Small intestine (tissue), 7 donors: ENCODE measurements around the gene TEX101. TPM values are rescaled to one million over a fixed set of nuclear protein-coding genes. Genes with fewer than 3 reads are reported as not detected.

Experiments
- DNase-seq, 2 donors: peaks; one replicate each; pipeline versions ENCODE4 v3.0.0 to v3.0.0-alpha.2; 2013
- FAIRE-seq: peaks from 2 replicates; lab custom pipeline; 2012; peaks lifted over from hg19 to GRCh38; lab: Jason Lieb, UNC
- H3K27ac ChIP-seq, 3 donors: one replicate each; pipeline ENCODE4 v1.5.1; 2013; ENCODE audit warnings: low read length in 2 of 3, mild to moderate bottlenecking in 2 of 3, control low read depth in 1 of 3, inconsistent platforms in 1 of 3, low read depth in 1 of 3, moderate library complexity in 1 of 3
- H3K27me3 ChIP-seq, 3 donors: one replicate each; pipeline ENCODE4 v1.6.1; 2013; ENCODE audit warnings: low read length in 3 of 3, inconsistent platforms in 1 of 3; ENCODE audit not compliant: control insufficient read depth in 3 of 3, insufficient read depth in 3 of 3
- H3K36me3 ChIP-seq, 3 donors: one replicate each; pipeline ENCODE4 v1.6.1; 2013; ENCODE audit warnings: low read length in 3 of 3, inconsistent platforms in 1 of 3, low read depth in 1 of 3, mild to moderate bottlenecking in 1 of 3, moderate library complexity in 1 of 3; ENCODE audit not compliant: control insufficient read depth in 3 of 3, insufficient read depth in 2 of 3
- H3K4me1 ChIP-seq, 3 donors: one replicate each; pipeline ENCODE4 v1.6.1; 2013; ENCODE audit warnings: low read length in 2 of 3, inconsistent platforms in 1 of 3, low read depth in 1 of 3, mild to moderate bottlenecking in 1 of 3, moderate library complexity in 1 of 3; ENCODE audit not compliant: control insufficient read depth in 3 of 3, insufficient read depth in 2 of 3
- H3K4me3 ChIP-seq, 3 donors: one replicate each; pipeline ENCODE4 v1.5.1; 2013; ENCODE audit warnings: low read length in 3 of 3, control low read depth in 1 of 3, inconsistent platforms in 1 of 3, low read depth in 1 of 3, mild to moderate bottlenecking in 1 of 3, moderate library complexity in 1 of 3
- H3K9me3 ChIP-seq, 2 donors: one replicate each; pipeline ENCODE4 v1.6.1; 2013; ENCODE audit warnings: low read depth in 1 of 2, low read length in 1 of 2; ENCODE audit not compliant: control insufficient read depth in 2 of 2, insufficient read depth in 1 of 2
- WGBS, 3 donors: extraction: QIAGEN DNeasy Blood & Tissue Kit; methylation state at CpG; one replicate each; pipeline ENCODE4 v1.1.7; 2013; 5-methylcytosine and 5-hydroxymethylcytosine counted together
- polyA plus RNA-seq, 4 donors: library from polyadenylated mRNA; stranded (reverse) in 3 of 4; unstranded in 1 of 4; fragments of 200-250 nt in 3 of 4; fragments of 120-200 nt in 1 of 4; gene quantifications; one replicate each; pipeline versions ENCODE4 v1.2.1 to v1.2.3, GENCODE V29; 2013
- donor health status: healthy with polysubstance abuse.
- donor health status: control.
- donor health status: control.
- donor health status: Bipolar disorder and iron deficiency.
- donor health status: healthy.

The TEX101 gene
- polyA plus RNA-seq, 4 donors: not detected

DNA sequence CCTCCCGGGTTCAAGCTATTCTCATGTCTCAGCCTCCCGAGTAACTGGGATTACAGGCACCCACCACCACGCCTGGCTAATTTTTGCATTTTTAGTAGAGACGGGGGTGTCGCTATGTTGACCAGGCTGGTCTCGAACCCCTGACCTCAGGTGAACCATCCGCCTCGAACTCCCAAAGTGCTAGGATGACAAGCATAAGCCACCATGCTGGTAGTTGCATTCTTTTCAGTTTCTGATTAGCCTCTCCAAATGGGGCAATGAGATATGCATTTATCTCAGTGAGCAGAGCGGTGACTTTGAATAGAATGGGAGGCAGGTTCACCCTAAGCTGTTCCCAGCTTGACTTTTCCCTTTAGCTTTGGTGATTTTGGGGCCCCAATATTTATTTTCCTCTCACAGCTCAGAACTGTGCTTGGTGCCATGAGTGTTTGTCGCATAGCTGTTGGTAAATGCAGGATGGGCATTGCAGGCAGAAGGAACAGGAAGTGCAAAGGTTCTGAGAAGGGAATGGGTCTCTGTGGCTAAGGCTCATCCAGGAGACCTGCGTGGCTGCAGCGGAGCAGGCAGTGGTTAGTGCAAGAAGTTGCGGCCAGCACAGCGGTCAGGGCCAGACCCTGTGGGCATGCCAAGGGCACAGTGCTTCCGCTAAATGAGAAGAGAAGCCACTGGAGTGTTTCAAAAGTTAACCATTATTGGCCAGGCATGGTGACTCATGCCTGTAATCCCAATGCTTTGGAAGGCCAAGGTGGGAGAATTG, 30.0 kb downstream of the TEX101 start:
- Histone ChIP-seq H3K9me3 (no peaks in the 10 kb centered on the region), H3K27ac (no peak overlapping the region), H3K4me1 (no peaks in the 10 kb centered on the region), H3K27me3 (no peaks in the 10 kb centered on the region), H3K4me3 (no peak overlapping the region), H3K36me3 (no peaks in the 10 kb centered on the region)
- DNase-seq (no peak), FAIRE-seq (no peak)
- 88 to 91% (median 89%) methylated on average over 15 of the region's 15 CpGs for WGBS, 3 donors

GRCh38 chr19:43445426-43445825, 30.7 kb downstream of the TEX101 start:
- Histone ChIP-seq H3K4me1 (no peaks in the 10 kb centered on the region), H3K36me3 (no peaks in the 10 kb centered on the region), H3K9me3 (no peaks in the 10 kb centered on the region), H3K27ac (no peak overlapping the region), H3K27me3 (no peaks in the 10 kb centered on the region), H3K4me3 (no peak overlapping the region)
- DNase-seq (no peak), FAIRE-seq (no peak)
- WGBS, 3 donors: 90 to 98% (median 93%) methylated on average over 2 of the region's 2 CpGs

- Histone ChIP-seq H3K4me3 (no peak overlapping the region), H3K4me1 (no peaks in the 10 kb centered on the region), H3K36me3 (no peaks in the 10 kb centered on the region), H3K9me3 (no peaks in the 10 kb centered on the region), H3K27ac (no peak overlapping the region), H3K27me3 (no peaks in the 10 kb centered on the region)
- peak; percentile 81 to 85 for DNase-seq
- FAIRE-seq: no peak
- 30 to 31% (median 30%) methylated on average over 14 of the region's 14 CpGs for WGBS, 3 donors
Observed at GRCh38 chr19:43446746-43447489, 32.2 kb downstream of the TEX101 start.

DNA sequence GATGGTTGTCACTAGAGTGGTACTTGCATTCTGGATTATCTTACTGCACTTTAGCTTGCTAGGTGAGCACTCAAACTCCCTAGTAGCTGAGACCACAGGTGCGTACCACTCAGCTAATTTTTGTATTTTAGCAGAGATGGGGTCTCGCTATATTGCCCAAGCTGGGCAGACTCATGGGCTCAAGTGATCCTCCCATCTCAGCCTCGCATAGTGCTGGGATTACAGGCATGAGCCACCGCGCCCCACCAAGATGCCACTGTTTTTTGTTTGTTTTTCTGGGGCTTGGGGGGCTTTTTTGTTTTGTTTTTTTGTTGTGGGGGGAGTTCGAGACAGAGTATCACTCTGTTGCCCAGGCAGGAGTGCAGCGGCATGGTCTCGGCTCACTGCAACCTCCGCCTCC, 33.0 kb downstream of the TEX101 start:
- Histone ChIP-seq H3K27ac (no peak overlapping the region), H3K36me3 (no peaks in the 10 kb centered on the region), H3K4me1 (no peaks in the 10 kb centered on the region), H3K27me3 (no peaks in the 10 kb centered on the region), H3K9me3 (peaks cover 0 to 2% of the 10 kb centered on the region in 2 donors), H3K4me3 (no peak overlapping the region)
- FAIRE-seq (no peak), DNase-seq (no peak)
- WGBS, 3 donors: 94 to 96% (median 94%) methylated on average over 9 of the region's 9 CpGs

DNA sequence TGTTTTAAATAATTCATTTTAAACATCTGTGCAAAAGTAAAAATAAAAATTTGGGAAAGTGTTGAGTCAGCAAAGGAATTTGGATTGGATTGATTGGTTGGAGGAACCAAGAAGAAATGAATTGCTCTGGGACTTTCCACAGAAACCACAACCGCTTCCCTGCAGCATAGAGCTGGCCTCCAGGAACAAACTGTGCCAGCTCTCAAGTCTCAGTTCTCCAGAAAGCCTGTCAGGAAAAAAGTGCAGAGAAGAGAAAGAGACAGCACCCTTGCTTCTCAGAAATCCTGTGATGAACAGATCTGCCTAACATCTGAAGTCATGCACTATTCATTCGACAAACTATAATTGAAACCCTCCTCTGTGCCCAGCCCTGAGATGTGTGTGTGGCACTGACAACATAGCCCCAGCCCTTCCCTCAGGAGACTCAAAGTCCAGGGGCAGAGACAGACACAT, 35.9 kb downstream of the TEX101 start:
- 64 to 77% (median 68%) methylated on average over 2 of the region's 2 CpGs for WGBS, 3 donors
- DNase-seq (no peak), FAIRE-seq (no peak)
- Histone ChIP-seq H3K9me3 (peaks cover 0 to 3% of the 10 kb centered on the region in 2 donors), H3K27ac (peak overlapping the region in 1 of 3 donors; percentile 5), H3K36me3 (no peaks in the 10 kb centered on the region), H3K4me3 (no peak overlapping the region), H3K27me3 (peaks cover 0 to 3% (median 0%) of the 10 kb centered on the region in 3 donors), H3K4me1 (no peaks in the 10 kb centered on the region)

- WGBS, 3 donors: 64 to 71% (median 70%) methylated on average over 3 of the region's 3 CpGs
Observed at GRCh38 chr19:43452582-43452981, 37.9 kb downstream of the TEX101 start.

GRCh38 chr19:43454031-43454430, 39.3 kb downstream of the TEX101 start:
- 65 to 80% (median 65%) methylated on average over 2 of the region's 2 CpGs for WGBS, 3 donors
- Histone ChIP-seq H3K27me3 (peaks cover 0 to 3% (median 0%) of the 10 kb centered on the region in 3 donors), H3K9me3 (peaks cover 0 to 3% of the 10 kb centered on the region in 2 donors), H3K4me3 (no peak overlapping the region), H3K36me3 (no peaks in the 10 kb centered on the region), H3K4me1 (no peaks in the 10 kb centered on the region), H3K27ac (no peak overlapping the region)
- no peak for FAIRE-seq
- DNase-seq: no peak

More at GRCh38 chr19:43452582-43452981, 37.9 kb downstream of the TEX101 start:
- H3K4me3 ChIP-seq: no peak overlapping the region
- peaks cover 0 to 3% (median 0%) of the 10 kb centered on the region in 3 donors for H3K27me3 ChIP-seq
- no peak for FAIRE-seq
- DNase-seq: no peak
- H3K27ac ChIP-seq: no peak overlapping the region
- H3K9me3 ChIP-seq: peaks cover 0 to 3% of the 10 kb centered on the region in 2 donors
- H3K4me1 ChIP-seq: no peaks in the 10 kb centered on the region
- H3K36me3 ChIP-seq: no peaks in the 10 kb centered on the region

DNA sequence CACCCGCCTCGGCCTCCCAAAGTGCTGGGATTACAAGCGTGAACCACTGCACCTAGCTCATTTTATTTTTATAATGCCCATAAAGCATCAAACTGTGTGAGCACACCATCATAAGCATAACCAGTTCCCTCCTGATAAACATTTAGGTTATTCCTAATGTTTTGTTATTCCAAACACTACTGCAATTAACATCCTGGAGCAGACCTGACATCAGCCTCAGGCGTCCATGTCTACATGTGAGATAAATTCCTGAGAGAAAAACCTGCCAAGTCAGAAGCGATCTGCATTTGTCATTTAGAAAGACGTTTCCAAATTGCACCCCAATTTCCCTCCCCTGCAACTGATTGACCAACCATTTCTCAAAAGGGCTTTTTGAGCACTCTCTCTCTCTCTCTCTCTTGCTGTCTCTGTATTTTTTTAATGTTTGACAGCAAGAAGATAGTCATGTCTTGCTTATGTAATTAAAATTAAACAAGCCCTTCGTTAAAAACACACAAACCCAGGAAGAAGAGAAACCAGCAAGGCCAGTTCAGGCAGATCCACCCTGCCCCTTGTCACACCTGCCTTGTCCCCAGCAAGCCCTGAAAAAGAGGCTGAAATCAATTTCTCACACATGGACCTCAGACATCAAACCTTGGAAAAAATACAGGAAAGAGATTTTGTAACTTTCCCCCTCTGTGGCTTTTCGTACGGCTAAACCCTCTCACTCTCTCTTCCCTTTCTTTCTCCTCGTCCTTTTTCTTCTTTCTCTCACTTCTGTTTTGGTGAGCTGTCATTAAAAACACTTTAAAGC, 40.8 kb downstream of the TEX101 start:
- H3K4me3 ChIP-seq: no peak overlapping the region
- peaks cover 0 to 3% of the 10 kb centered on the region in 2 donors for H3K9me3 ChIP-seq
- DNase-seq (no peak), FAIRE-seq (no peak)
- H3K27ac ChIP-seq: no peak overlapping the region
- no peaks in the 10 kb centered on the region for H3K4me1 ChIP-seq
- no peaks in the 10 kb centered on the region for H3K36me3 ChIP-seq
- WGBS, 3 donors: 30 to 38% (median 33%) methylated on average over 10 of the region's 10 CpGs
- H3K27me3 ChIP-seq: peaks cover 0 to 3% (median 0%) of the 10 kb centered on the region in 3 donors
